Astrocyte of the hippocampus (primary cell): ENCODE data around the gene ACVR1.
"Not testable (repeated sequence)": the region's sequence is repeated elsewhere in the genome, so short reads cannot be mapped to it uniquely, and the experiment has no call there.

Source experiments
- DNase-seq: peaks from one replicate; pipeline ENCODE4 v3.0.0; 2011; ENCODE audit warnings: low read depth, low spot score

Gene ACVR1

GRCh38 chr2:157725846-157726245, 150.3 kb downstream of the ACVR1 start:
- DNase-seq, result no peak

DNA sequence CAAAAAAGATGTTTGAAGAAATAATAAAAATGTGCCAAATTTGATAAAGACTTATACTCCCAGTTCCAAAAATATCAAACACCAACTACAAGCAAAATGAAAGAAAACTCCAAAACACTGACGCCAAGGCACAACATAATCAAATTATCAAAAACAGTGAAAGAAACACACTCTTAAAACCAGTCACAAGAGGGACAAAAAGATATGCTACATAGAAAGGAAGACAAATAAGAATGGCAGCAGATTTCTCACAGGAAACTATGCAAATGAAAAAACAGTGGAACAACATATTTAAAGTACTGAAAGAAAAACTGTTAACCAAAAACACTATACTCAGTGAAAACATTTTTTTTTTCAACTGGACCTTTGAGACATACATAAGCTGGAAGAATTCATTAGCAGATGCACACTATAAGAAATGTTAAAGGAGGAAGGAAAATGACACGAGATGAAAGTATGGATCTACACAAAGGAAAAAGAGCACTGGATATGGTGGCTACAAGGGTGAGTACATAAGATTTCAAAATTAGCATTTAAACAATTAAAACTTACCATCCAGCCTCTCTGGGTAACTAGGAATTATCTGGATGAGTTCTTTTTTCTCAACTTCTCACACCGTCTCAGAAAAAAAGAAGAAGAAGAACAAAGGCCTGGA, 153.4 kb downstream of the ACVR1 start:
- peak; percentile 25 for DNase-seq

DNA sequence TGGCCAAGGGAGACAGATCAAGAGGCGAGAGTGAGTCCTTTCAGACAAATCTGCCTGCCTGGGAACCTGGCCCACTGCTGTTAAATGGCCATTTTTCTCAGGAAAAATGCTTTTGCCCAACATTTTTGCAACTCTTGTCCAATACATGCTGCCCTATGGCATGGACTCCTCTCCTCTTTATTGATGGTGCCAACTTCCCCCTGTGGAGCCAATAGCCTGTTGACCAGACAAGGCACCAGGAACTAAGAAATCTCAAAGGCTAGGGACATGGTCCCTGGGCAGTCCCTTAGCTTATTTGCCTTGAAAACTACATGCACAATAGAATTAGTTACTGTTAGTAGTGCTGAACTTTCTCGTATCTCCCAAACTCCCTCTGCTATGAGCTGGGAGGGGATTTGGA, 155.6 kb downstream of the ACVR1 start:
- DNase-seq, result no peak

- DNase-seq, result not testable (repeated sequence)
These were observed 171.5 kb downstream of the ACVR1 start for GRCh38 chr2:157704653-157705052.

GRCh38 chr2:157704148-157704547, 172.0 kb downstream of the ACVR1 start:
- DNase-seq, result not testable (repeated sequence)

GRCh38 chr2:157699806-157700205, 176.3 kb downstream of the ACVR1 start:
- DNase-seq, result no peak

- no peak for DNase-seq
These were observed 177.1 kb downstream of the ACVR1 start for GRCh38 chr2:157699009-157699408.

DNA sequence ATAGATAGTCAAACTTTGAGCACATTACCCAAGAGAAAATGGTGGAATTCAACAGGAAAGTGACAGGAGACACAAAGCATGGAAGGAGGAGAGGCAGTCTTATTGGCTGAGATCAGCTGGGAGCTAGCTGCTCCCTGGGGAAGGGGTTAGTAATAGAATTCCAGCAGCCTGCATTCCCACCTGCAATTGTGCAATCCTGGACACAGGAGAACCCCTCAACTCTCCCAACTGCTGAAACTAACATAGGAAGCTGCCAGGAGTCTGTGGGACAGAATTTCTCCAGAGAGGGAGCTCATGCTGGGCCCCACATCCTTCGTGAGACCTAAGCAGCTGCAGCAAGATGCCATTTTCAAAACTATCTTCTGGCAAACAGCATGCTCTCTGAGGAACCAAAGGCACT, 177.7 kb downstream of the ACVR1 start:
- DNase-seq, result no peak

DNA sequence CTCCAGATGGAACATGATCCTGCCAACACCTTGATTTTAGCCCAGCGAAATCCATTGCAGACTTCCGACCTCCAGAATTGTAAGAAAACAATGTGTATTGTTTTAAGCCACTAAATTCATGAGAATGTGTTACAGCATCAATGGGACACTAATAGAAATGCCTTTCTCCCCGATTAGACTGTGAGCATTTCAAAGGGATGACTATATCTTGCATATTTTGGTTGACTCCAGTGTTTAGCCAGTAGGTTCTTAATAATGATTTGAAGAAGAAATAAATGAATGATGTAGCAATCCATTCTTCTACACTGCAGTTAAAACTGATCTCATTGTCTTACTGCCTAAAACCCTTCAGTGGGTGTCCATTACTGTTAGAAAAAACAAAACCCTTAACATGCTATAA, 180.1 kb downstream of the ACVR1 start:
- peak; percentile 33 for DNase-seq

DNA sequence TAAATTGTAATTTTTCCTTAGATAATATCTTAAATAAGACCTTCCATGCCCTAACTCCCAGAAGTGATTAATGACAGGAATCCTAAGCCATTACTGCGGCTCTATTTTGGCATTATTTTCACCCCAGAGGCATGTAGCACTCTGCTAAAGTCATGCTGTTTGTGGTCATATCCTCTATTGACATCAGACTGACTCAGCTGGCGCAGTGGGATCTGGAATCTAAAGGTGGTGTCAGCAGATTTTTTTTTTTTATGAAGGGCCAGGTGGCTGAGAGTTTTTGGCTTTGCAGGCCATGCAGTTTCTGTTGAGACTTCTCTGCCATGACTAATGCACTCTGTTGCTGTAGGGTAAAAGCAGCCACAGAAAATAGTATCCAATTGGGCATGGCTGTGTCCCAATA, 183.4 kb downstream of the ACVR1 start:
- DNase-seq, result peak; percentile 91

DNA sequence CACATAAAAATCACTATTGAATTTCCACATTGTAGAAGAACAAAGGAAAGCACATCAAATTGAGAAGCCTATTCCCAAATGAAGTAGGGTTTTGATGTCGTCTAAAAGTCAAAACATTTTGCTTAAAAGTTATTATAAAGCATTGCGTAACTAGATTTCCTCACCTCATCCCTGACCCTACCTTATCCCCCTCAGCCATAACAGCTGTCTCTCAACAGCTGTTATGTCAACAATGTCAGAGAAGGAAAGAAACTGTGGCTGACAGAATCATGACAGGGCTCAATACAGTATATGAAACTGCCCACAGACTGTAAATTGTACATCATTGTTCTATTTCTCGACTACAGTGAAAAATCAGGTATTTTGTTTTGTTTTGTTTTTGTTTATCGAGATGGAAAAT, 184.4 kb downstream of the ACVR1 start:
- DNase-seq, result no peak

- no peak for DNase-seq
These were observed 185.0 kb downstream of the ACVR1 start for GRCh38 chr2:157691131-157691530.
